Thyroid gland (tissue), 4 donors: ENCODE data around the gene ACKR3. TPM values are rescaled to one million over a fixed set of nuclear protein-coding genes. Genes with fewer than 3 reads are reported as not detected.

Source experiments
- DNase-seq, 2 donors: peaks; one replicate each; pipeline ENCODE4 v3.0.0-alpha.2; 2019
- H3K27ac ChIP-seq, 3 donors: fragments of 200-600 bp; sonication (generic); 1 replicate in 2 of 3; 2 replicates in 1 of 3; pipeline ENCODE4 v1.5.1; 2016 to 2019; ENCODE audit warnings: mild to moderate bottlenecking in 1 of 3, moderate library complexity in 1 of 3
- H3K27me3 ChIP-seq: fragments of 200-600 bp; sonication (generic); one replicate; pipeline ENCODE4 v1.5.1; 2019
- H3K36me3 ChIP-seq, 2 donors: fragments of 200-600 bp; sonication (generic); one replicate each; pipeline ENCODE4 v1.5.1; 2016 to 2019
- H3K4me1 ChIP-seq, 2 donors: fragments of 200-600 bp; sonication (generic); one replicate each; pipeline ENCODE4 v1.5.1; 2017 to 2019
- H3K4me3 ChIP-seq, 3 donors: fragments of 200-600 bp; sonication (generic); replicated peaks in 1 of 3; 1 replicate in 2 of 3; 2 replicates in 1 of 3; pipeline ENCODE4 v1.5.1; 2016; ENCODE audit warnings: mild to moderate bottlenecking in 1 of 3
- H3K9me3 ChIP-seq: fragments of 200-600 bp; sonication (generic); one replicate; pipeline ENCODE4 v1.5.1; 2017
- POLR2A ChIP-seq, 2 donors: fragments of 450-650 bp; IDR thresholded peaks; one replicate each; pipeline ENCODE4 v1.6.1; 2017; ENCODE audit warnings: antibody characterized with exemption in 2 of 2, mild to moderate bottlenecking in 2 of 2, moderate library complexity in 1 of 2
- WGBS, 2 donors: methylation state at CpG; one replicate each; pipeline ENCODE4 v1.1.5; 2017; 5-methylcytosine and 5-hydroxymethylcytosine counted together
- intact Hi-C: fragments of 100-400 bp; cut with DNase I; formaldehyde crosslinking; loops from one replicate; pipeline ENCODE4 v1.15.1; 2023
- total RNA-seq, 4 donors: library from RNA; depleted of rRNA; stranded (reverse); fragments of >200 nt; gene quantifications; one replicate each; pipeline ENCODE4 v1.2.3, GENCODE V29; 2016
- TF ChIP-seq, protein P1 (sequence below), 6 experiments: fragments of 200-600 bp in 3 of 6; fragments of 450-650 bp in 3 of 6; sonication (generic) in 3 of 6; IDR thresholded peaks; one replicate each; pipeline ENCODE4 v1.5.1; 2016 to 2019; ENCODE audit warnings: antibody characterized with exemption in 6 of 6, mild to moderate bottlenecking in 2 of 6, inconsistent platforms in 1 of 6, moderate library complexity in 1 of 6

ACKR3 gene
- total RNA-seq, 4 donors from 2014 or later = 32.2 to 68.5 (median 54.8) TPM

DNA sequence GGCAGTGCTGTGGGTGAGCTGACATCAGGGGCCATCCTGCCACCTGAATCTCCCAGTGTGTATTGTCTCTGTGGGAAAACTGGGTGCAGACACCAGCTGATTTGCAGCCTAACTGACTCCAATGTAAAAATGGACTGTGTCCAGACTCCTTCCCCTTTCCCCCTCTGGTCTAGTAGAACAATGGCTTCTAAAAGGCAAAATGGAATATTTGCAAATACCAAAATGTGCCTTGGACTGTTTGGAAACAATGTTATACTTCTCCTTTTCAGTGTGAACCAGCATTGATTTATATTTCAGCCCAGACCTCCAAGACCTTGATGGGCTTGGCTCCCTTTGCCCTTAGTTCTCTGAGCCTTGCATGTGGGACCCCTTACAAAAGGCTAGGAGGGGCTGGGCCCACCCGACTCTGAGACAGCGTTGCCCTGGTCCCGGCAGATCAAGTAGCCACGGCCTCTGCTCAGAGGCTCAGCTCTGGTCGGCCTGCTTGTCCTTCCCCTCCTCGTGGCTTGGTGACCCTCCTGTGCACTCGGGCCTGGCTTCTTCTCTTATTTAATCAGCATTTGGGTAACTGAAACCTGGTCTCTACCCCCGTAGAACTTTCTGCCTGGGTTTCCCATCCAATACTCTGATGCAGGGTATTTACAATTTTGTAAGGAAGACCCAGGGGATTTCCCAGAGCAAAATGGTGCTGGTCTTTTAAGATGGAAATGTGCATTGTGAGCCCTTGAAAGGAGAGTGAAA lies 18.0 kb upstream of the ACKR3 start:
- intact Hi-C loops = no loop called here
- TF ChIP-seq, protein P1, sequence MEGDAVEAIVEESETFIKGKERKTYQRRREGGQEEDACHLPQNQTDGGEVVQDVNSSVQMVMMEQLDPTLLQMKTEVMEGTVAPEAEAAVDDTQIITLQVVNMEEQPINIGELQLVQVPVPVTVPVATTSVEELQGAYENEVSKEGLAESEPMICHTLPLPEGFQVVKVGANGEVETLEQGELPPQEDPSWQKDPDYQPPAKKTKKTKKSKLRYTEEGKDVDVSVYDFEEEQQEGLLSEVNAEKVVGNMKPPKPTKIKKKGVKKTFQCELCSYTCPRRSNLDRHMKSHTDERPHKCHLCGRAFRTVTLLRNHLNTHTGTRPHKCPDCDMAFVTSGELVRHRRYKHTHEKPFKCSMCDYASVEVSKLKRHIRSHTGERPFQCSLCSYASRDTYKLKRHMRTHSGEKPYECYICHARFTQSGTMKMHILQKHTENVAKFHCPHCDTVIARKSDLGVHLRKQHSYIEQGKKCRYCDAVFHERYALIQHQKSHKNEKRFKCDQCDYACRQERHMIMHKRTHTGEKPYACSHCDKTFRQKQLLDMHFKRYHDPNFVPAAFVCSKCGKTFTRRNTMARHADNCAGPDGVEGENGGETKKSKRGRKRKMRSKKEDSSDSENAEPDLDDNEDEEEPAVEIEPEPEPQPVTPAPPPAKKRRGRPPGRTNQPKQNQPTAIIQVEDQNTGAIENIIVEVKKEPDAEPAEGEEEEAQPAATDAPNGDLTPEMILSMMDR (IDR thresholded peaks at IDR 0.05) = no peak
- no peak for TF ChIP-seq POLR2A (IDR thresholded peaks at IDR 0.05)
- Histone ChIP-seq H3K36me3 (no peaks in the 10 kb centered on the region), H3K27me3 (no peaks in the 10 kb centered on the region), H3K27ac (no peak overlapping the region), H3K4me1 (no peaks in the 10 kb centered on the region), H3K4me3 (no peak overlapping the region), H3K9me3 (no peaks in the 10 kb centered on the region)
- 80 to 82% methylated on average over 8 of the region's 8 CpGs for WGBS, 2 donors
- DNase-seq = no peak

DNA sequence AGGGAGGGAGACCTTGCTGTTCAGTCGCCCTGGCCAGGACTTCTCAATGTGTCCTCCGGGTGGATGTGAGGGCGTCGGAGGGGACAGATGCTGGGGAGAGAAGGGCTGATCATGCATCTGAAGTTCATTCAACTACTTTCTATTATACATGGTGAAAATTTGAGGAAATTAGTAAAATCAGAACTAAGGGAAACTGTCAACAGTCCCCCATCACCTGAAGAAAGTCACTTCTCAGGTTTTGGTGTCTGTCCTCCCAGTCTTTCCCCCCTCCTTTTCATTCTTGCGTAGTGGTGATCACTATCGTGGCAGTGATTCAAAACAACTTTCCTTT lies 17.4 kb upstream of the ACKR3 start:
- H3K27me3 ChIP-seq = no peaks in the 10 kb centered on the region
- H3K4me3 ChIP-seq = no peak overlapping the region
- WGBS, 2 donors = 86 to 94% methylated on average over 6 of the region's 6 CpGs
- no peak for DNase-seq
- TF ChIP-seq POLR2A (IDR thresholded peaks at IDR 0.05) = no peak
- TF ChIP-seq, protein P1 (IDR thresholded peaks at IDR 0.05) = no peak
- H3K4me1 ChIP-seq = no peaks in the 10 kb centered on the region
- H3K9me3 ChIP-seq = no peaks in the 10 kb centered on the region
- no peak overlapping the region for H3K27ac ChIP-seq
- no peaks in the 10 kb centered on the region for H3K36me3 ChIP-seq
- intact Hi-C loops = no loop called here

DNA sequence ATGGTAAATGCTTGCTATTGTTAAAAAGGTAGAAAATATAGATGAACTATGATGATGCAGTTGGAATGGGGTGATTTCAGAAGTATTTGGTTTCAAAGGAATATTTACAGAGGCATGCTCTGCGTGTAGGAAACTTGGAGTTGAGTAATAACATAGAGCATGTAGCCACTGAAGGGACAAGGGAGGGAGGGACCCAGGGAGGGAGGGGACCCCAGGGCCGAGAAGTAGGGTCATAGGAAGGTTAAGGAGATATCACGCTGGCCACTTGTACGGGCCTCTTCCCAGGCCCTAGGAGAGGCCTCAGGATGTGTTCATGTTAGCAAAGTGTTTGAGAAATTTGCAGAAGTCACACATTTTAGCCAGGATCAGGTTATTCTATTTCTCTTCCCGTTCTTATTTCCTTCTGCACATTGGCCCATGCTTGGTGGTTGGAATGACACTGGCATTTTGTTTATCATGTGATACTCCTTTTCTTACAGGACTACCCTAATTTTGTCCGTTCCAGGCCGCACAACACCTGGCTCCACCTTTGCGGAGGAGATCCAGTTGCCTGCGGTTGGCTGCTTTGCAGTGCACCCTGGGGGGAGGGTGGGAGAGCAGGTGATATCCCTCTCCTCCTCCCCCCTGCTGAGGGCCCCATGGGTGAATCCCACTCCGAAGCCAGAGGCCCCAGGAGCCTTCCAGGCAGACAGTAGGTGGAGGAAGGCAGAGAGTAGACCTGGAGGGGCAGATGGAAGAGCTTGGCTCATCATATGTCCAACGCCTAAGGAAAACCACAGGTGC lies 16.9 kb upstream of the ACKR3 start:
- intact Hi-C loops = no loop called here

DNA sequence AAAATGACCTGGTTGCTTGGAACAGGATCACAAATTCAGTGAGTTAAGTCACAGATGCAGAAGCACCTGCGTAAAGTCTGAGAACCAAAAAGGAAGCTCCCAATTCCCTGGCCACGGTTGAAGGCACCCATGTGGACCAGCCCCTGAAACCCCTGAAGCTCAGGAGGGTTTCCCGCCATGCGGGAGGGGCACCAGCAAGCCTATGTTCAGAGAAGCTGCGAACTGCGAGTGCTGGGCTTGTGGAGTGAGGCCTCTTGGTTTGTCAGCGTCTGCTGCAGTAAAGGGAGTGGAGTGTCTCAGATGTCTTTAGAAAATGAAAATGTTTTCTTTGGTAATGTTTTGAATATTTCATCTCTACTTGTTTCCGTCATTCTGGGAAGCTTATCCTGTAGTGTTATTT lies 16.1 kb upstream of the ACKR3 start:
- TF ChIP-seq, protein P1 (IDR thresholded peaks at IDR 0.05) = no peak
- no peak for TF ChIP-seq POLR2A (IDR thresholded peaks at IDR 0.05)

More for the DNA sequence above, 16.9 kb upstream of the ACKR3 start:
- WGBS, 2 donors = 70% methylated on average over 11 of the region's 11 CpGs
- no peaks in the 10 kb centered on the region for H3K27me3 ChIP-seq
- H3K9me3 ChIP-seq = no peaks in the 10 kb centered on the region
- no peaks in the 10 kb centered on the region for H3K4me1 ChIP-seq
- H3K36me3 ChIP-seq = no peaks in the 10 kb centered on the region
- H3K4me3 ChIP-seq = no peak overlapping the region
- no peak for DNase-seq
- H3K27ac ChIP-seq = no peak overlapping the region
- TF ChIP-seq, protein P1 (IDR thresholded peaks at IDR 0.05) = no peak
- TF ChIP-seq POLR2A (IDR thresholded peaks at IDR 0.05) = no peak

More for the DNA sequence above, 16.1 kb upstream of the ACKR3 start:
- intact Hi-C loops = no loop called here
- WGBS, 2 donors = 89 to 91% methylated on average over 8 of the region's 8 CpGs
- Histone ChIP-seq H3K36me3 (no peaks in the 10 kb centered on the region), H3K9me3 (no peaks in the 10 kb centered on the region), H3K27ac (no peak overlapping the region), H3K27me3 (no peaks in the 10 kb centered on the region), H3K4me3 (no peak overlapping the region), H3K4me1 (no peaks in the 10 kb centered on the region)
- no peak for DNase-seq
